KOPT-K1 (cell line): Measurements from ENCODE around the gene ZNF687.
A peak's percentile ranks its signal among the peaks of the same experiment; 100 is the strongest.

Experiments
- H3K27ac ChIP-seq: fragments of 200-600 bp; sonication (generic); 2 replicates; pipeline ENCODE4 v1.5.1; 2016; ENCODE audit warnings: antibody characterized with exemption, mild to moderate bottlenecking, low read depth, low read length; ENCODE audit not compliant: poor library complexity, severe bottlenecking
- H3K36me3 ChIP-seq: fragments of 200-600 bp; sonication (generic); 2 replicates; pipeline ENCODE4 v1.5.1; 2017; ENCODE audit warnings: antibody characterized with exemption, mild to moderate bottlenecking, low read length, moderate library complexity; ENCODE audit not compliant: insufficient read depth
- H3K9me3 ChIP-seq: fragments of 200-600 bp; sonication (generic); 2 replicates; pipeline ENCODE4 v1.5.1; 2017; ENCODE audit warnings: antibody characterized with exemption, low read length, mild to moderate bottlenecking; ENCODE audit not compliant: insufficient read depth, poor library complexity, severe bottlenecking

The ZNF687 gene

DNA sequence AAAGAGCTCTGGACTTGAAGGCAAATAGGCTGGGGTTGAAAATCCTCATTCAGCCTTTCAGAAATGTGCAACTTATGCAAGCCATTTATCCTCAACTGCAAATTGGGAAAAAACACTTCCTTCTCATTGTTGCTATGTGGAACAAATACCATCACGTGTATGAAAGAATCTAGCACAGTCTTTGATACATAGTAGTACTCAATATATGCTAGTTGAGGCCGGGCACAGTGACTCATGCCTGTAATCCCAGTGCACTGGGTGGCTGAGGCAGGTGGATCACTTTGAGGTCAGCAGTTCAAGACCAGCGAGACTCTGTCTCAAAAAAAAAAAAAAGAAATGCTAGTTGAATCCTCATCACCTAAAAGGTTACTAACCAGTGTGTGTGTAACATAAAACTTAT, 36.9 kb downstream of the ZNF687 start:
- Histone ChIP-seq H3K36me3 (peaks cover 84% of the 10 kb centered on the region), H3K27ac (no peak overlapping the region), H3K9me3 (no peaks in the 10 kb centered on the region)

- no peaks in the 10 kb centered on the region for H3K9me3 ChIP-seq
- no peak overlapping the region for H3K27ac ChIP-seq
- H3K36me3 ChIP-seq = peaks cover 56% of the 10 kb centered on the region
Observed at GRCh38 chr1:151324390-151324930, 42.4 kb downstream of the ZNF687 start.

GRCh38 chr1:151325231-151325630, 43.1 kb downstream of the ZNF687 start:
- no peak overlapping the region for H3K27ac ChIP-seq
- H3K9me3 ChIP-seq = no peaks in the 10 kb centered on the region
- H3K36me3 ChIP-seq = peaks cover 48% of the 10 kb centered on the region

- Histone ChIP-seq H3K36me3 (peaks cover 42% of the 10 kb centered on the region), H3K27ac (peak overlapping the region; percentile 72), H3K9me3 (no peaks in the 10 kb centered on the region)
Observed at GRCh38 chr1:151325646-151326429, 43.7 kb downstream of the ZNF687 start.

DNA sequence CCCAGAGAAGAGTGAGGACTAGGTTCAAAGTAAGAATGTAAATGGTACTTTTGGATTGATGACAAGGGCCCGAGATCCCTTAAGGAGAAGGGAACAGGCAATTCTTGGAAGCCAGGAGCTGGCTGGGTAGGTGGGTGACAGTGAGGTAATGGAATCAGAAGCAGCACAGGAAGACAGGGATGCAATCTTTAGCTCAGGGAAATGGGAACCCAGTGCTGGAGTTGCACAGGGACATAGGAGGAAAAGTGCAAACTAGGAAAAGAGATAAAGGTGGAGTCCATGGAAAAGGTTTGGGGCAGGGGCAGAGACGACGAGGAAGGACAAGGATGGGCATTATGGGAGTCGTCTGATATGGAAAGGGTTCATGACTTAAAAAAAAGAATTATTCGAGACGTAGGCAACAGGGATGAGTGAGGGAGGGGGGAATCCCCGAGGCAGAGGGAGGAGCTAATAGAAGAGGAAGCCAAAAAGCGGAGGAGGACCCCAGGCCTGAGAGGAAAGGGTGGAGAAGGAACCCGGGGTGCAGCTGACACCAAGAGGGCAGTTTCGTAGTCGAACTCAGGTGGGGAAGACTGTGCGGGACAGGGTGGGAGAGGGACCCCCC, 44.6 kb downstream of the ZNF687 start:
- Histone ChIP-seq H3K36me3 (peaks cover 38% of the 10 kb centered on the region), H3K27ac (peak overlapping the region; percentile 72), H3K9me3 (no peaks in the 10 kb centered on the region)

DNA sequence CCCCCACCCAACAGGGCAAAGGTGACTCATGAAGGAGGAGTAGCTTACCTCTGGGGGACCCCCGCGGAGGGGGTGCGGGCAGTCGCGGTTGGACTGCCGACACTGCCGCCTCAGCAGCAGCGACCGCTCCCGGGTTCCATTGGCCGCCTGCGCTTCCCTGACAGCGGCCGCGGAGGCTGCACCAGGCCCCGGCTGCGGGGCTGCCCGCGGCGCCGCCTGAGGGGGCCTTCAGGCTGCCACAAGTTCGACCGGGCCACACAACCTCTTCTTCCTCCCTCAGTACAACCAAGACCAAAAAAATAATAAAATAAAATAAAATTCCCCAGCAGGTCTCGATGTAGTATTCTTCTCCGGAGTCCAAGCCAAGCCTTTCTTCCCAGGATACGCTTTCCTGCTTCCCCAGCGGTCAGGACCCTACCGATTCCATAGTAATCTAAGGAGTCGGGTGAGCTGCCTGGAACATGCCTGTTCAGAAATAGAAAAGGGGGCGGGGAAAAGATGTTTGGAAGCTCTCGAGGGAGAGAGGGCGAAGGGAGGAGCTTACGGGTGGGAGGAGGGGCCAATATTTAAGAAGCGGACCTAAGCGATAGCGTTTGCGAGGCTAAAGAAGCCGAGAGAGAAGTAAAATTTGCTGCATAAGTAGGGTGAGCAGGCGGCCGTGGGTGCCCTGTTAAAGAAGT, 45.3 kb downstream of the ZNF687 start, which contains the start of gene PI4KB:
Gene PI4KB (minus strand): TSS at position 194 of the 680 bp plus-strand sequence. CDS start 10,935 bp downstream, outside the sequence.
- peak within 1 kb of the TSS; percentile 72 for H3K27ac ChIP-seq
- H3K9me3 ChIP-seq = no peaks in the 10 kb centered on the region
- H3K36me3 ChIP-seq = peaks cover 32% of the 10 kb centered on the region

- no peaks in the 10 kb centered on the region for H3K9me3 ChIP-seq
Observed at GRCh38 chr1:151327903-151328674, 46.0 kb downstream of the ZNF687 start.

GRCh38 chr1:151334822-151335221, 52.7 kb downstream of the ZNF687 start:
- Histone ChIP-seq H3K36me3 (no peaks in the 10 kb centered on the region), H3K9me3 (no peaks in the 10 kb centered on the region), H3K27ac (no peak overlapping the region)

More at GRCh38 chr1:151327903-151328674, 46.0 kb downstream of the ZNF687 start:
- Histone ChIP-seq H3K27ac (peak overlapping the region; percentile 72), H3K36me3 (peaks cover 26% of the 10 kb centered on the region)

DNA sequence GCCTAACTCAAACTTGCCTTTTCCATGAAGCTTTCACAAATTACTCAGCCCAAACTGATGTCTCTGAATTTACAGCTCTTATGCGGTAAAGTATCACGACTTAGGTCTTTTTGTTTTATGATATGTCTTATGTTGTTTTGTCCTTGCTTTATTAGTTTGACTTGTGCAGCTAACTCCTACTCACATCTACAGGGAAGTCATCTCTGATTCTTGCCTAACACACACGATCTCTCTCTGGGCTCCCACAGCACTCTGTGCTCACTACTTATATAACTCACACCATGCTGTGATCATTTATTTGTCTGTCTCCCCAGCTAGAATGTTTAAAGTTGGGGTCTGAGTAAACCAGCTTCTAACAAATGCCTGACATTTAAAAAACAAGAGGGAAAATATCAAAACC, 54.5 kb downstream of the ZNF687 start:
- H3K27ac ChIP-seq = no peak overlapping the region

DNA sequence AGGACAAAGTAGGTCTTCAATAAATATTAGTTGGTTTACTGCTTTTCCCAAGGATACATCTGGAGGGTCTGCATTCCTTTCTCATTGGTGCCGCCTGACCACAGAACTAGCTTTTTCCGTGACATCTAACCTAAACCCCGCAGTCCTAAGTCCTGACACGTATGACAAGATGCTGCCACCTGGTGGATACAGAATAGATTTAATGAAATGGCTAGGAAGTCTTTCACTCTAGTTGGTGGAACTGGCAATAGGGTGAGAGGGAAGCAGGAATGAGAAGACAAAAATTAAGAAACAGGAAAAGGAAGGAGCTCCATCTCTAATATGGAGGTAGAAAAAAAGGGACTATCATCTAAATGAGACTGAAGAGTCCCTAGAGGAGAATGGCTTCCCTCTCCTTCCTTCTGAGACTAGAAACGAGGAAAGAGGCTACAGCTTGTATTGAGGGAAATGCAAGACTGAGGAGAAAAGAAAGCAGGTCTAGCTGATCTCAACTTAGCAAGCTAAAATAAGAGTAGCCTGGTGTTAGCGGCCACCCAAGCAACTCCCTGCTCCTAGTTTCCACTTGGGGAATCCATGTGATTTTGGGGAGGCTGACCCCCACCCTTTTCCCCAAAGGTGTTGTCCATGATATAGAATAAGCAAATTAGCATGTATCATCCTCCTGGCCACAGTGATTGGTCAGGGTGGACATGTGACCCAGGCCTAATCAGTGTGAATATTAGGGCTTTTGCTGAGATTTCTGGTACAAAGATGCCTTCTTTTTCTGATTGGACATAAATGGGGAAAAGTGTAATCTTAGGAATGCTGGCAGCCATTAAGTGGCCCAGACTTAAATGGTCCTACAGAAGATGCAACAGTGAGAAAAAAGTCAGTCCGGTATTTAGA, 59.0 kb downstream of the ZNF687 start:
- Histone ChIP-seq H3K9me3 (no peaks in the 10 kb centered on the region), H3K36me3 (peaks cover 37% of the 10 kb centered on the region), H3K27ac (no peak overlapping the region)

More for the DNA sequence above, 54.5 kb downstream of the ZNF687 start:
- no peaks in the 10 kb centered on the region for H3K36me3 ChIP-seq
- no peaks in the 10 kb centered on the region for H3K9me3 ChIP-seq
